Endothelial cell (in vitro differentiated cells): ENCODE data around the gene DCAF7. TPM values are rescaled to one million over a fixed set of nuclear protein-coding genes. Genes with fewer than 3 reads are reported as not detected.

Experiments used
- DNase-seq: peaks from one replicate; pipeline ENCODE4 v3.0.0; 2021; ENCODE audit warnings: low spot score
- H3K27ac Mint-ChIP-seq: one replicate; pipeline ENCODE4 v1.8.0; 2021; ENCODE audit warnings: mixed read lengths, inconsistent platforms; ENCODE audit not compliant: unreplicated experiment
- H3K27me3 Mint-ChIP-seq: one replicate; pipeline ENCODE4 v1.8.0; 2021; ENCODE audit warnings: mild to moderate bottlenecking, moderate library complexity, mixed read lengths, inconsistent platforms; ENCODE audit not compliant: unreplicated experiment
- H3K36me3 Mint-ChIP-seq: one replicate; pipeline ENCODE4 v1.8.0; 2021; ENCODE audit warnings: mild to moderate bottlenecking, low read depth, mixed read lengths, inconsistent platforms; ENCODE audit not compliant: unreplicated experiment
- H3K4me1 Mint-ChIP-seq: one replicate; pipeline ENCODE4 v1.8.0; 2021; ENCODE audit warnings: mild to moderate bottlenecking, mixed read lengths, inconsistent platforms; ENCODE audit not compliant: unreplicated experiment
- H3K4me3 Mint-ChIP-seq: one replicate; pipeline ENCODE4 v1.8.0; 2021; ENCODE audit warnings: mild to moderate bottlenecking, mixed read lengths, inconsistent platforms; ENCODE audit not compliant: unreplicated experiment
- H3K9me3 Mint-ChIP-seq: one replicate; pipeline ENCODE4 v1.8.0; 2021; ENCODE audit warnings: mixed read lengths, inconsistent platforms; ENCODE audit not compliant: unreplicated experiment
- CTCF ChIP-seq: fragments of 200-600 bp; sonication (generic); IDR thresholded peaks from one replicate; pipeline ENCODE4 v1.5.0; 2021; ENCODE audit warnings: antibody characterized with exemption; ENCODE audit not compliant: unreplicated experiment
- total RNA-seq: library from RNA; stranded (reverse); fragmentation: NEBNext Ultra II Directional; extraction: Animal tissue kit (Norgen Biotek cat#: 25700); gene quantifications from one replicate; pipeline ENCODE4 v1.2.1, GENCODE V29; 2021; ENCODE audit not compliant: unreplicated experiment

DCAF7 gene
- total RNA-seq, 1 donor from 2014 or later: 123 TPM

- H3K9me3 Mint-ChIP-seq: no peaks in the 10 kb centered on the region
- peaks cover 3% of the 10 kb centered on the region for H3K4me1 Mint-ChIP-seq
- no peak for TF ChIP-seq CTCF
- no peak overlapping the region for H3K4me3 Mint-ChIP-seq
- no peak for DNase-seq
- H3K27ac Mint-ChIP-seq: no peak overlapping the region
- peaks cover 8% of the 10 kb centered on the region for H3K27me3 Mint-ChIP-seq
- H3K36me3 Mint-ChIP-seq: peaks cover 15% of the 10 kb centered on the region
Observed at GRCh38 chr17:63543822-63544420, 6.4 kb upstream of the DCAF7 start.

GRCh38 chr17:63544467-63545301 lies 5.6 kb upstream of the DCAF7 start:
- peaks cover 1% of the 10 kb centered on the region for H3K4me1 Mint-ChIP-seq
- no peak overlapping the region for H3K4me3 Mint-ChIP-seq
- no peaks in the 10 kb centered on the region for H3K9me3 Mint-ChIP-seq
- no peak for DNase-seq
- peaks cover 3% of the 10 kb centered on the region for H3K27me3 Mint-ChIP-seq
- no peak for TF ChIP-seq CTCF
- no peak overlapping the region for H3K27ac Mint-ChIP-seq
- H3K36me3 Mint-ChIP-seq: peaks cover 10% of the 10 kb centered on the region

- Mint-ChIP-seq H3K36me3 (peaks cover 9% of the 10 kb centered on the region), H3K4me3 (no peak overlapping the region), H3K27me3 (peaks cover 3% of the 10 kb centered on the region), H3K9me3 (no peaks in the 10 kb centered on the region), H3K4me1 (peaks cover 2% of the 10 kb centered on the region), H3K27ac (no peak overlapping the region)
- DNase-seq: no peak
- TF ChIP-seq CTCF: no peak
Observed at GRCh38 chr17:63546308-63547082, 3.8 kb upstream of the DCAF7 start.

- no peak for DNase-seq
- Mint-ChIP-seq H3K27me3 (peaks cover 3% of the 10 kb centered on the region), H3K4me3 (no peak overlapping the region)
Observed at GRCh38 chr17:63547083-63547523, 3.2 kb upstream of the DCAF7 start.

More at GRCh38 chr17:63547083-63547523, 3.2 kb upstream of the DCAF7 start:
- H3K4me1 Mint-ChIP-seq: peaks cover 6% of the 10 kb centered on the region
- no peak for TF ChIP-seq CTCF
- H3K9me3 Mint-ChIP-seq: no peaks in the 10 kb centered on the region
- no peak overlapping the region for H3K27ac Mint-ChIP-seq
- H3K36me3 Mint-ChIP-seq: peaks cover 9% of the 10 kb centered on the region
